ENCODE data around the gene ACTR8.
A peak's percentile ranks its signal among the peaks of the same experiment; 100 is the strongest.

ACTR8 gene

GRCh38 chr3:53849916-53850315 is 32.0 kb downstream of the ACTR8 start:
- Mint-ChIP-seq H3K9me3 (no peaks in the 10 kb centered on the region), H3K27me3 (peaks cover 18 to 40% of the 10 kb centered on the region in 2 donors), H3K4me1 (peaks cover 17 to 24% of the 10 kb centered on the region in 2 donors), H3K27ac (no peak overlapping the region), H3K4me3 (no peak overlapping the region), H3K36me3 (peaks cover 37 to 45% of the 10 kb centered on the region in 2 donors)
- DNase-seq, result no peak
- ATAC-seq (replicated peaks), result no peak

DNA sequence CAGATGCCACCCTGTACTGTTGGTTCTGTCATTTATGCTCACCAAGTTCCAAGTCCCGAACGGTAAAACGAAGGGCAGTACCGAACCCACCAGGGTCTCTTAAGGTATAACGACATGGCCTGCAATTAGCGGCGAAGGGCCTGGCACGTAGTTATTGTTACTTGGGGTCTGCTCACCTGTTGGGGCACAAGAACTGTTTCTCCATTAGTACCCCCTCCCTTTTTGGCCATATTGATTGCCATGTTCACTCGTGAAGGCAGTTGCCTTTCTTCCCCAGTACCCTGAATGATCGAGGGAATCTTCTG is 35.1 kb downstream of the ACTR8 start:
- Mint-ChIP-seq H3K27ac (peak overlapping the region; percentile 56), H3K36me3 (peaks cover 40 to 45% of the 10 kb centered on the region in 2 donors), H3K27me3 (peaks cover 18 to 49% of the 10 kb centered on the region in 2 donors), H3K4me1 (peaks cover 42 to 52% of the 10 kb centered on the region in 2 donors), H3K9me3 (no peaks in the 10 kb centered on the region), H3K4me3 (peak overlapping the region; percentile 83 to 88)
- ATAC-seq (replicated peaks) (no peak), DNase-seq (no peak)

GRCh38 chr3:53846134-53846850 is 35.7 kb downstream of the ACTR8 start, which contains the start of the genes CHDH and IL17RB:
Gene CHDH (minus strand): TSS chr3:53846419. CDS start chr3:53824008, 22,411 bp downstream.
Gene IL17RB (plus strand): TSS chr3:53846568. CDS start chr3:53846589, 21 bp downstream.
- ATAC-seq (replicated peaks) (peak; percentile 40 to 47), DNase-seq (peak; percentile 60)
- no peaks in the 10 kb centered on the region for H3K9me3 Mint-ChIP-seq
- H3K27me3 Mint-ChIP-seq, result peaks cover 16 to 49% of the 10 kb centered on the region in 2 donors
- peaks cover 39 to 44% of the 10 kb centered on the region in 2 donors for H3K36me3 Mint-ChIP-seq
- H3K27ac Mint-ChIP-seq, result peak within 1 kb of the TSS; percentile 74
- H3K4me3 Mint-ChIP-seq, result peak within 1 kb of the TSS; percentile 83 to 88
- H3K4me1 Mint-ChIP-seq, result peaks cover 42 to 52% of the 10 kb centered on the region in 2 donors

- ATAC-seq (replicated peaks) (no peak), DNase-seq (no peak)
- Mint-ChIP-seq H3K36me3 (peaks cover 35 to 41% of the 10 kb centered on the region in 2 donors), H3K4me3 (peak overlapping the region; percentile 61 to 88), H3K27ac (no peak overlapping the region), H3K27me3 (peaks cover 12 to 49% of the 10 kb centered on the region in 2 donors), H3K9me3 (no peaks in the 10 kb centered on the region), H3K4me1 (peaks cover 40 to 52% of the 10 kb centered on the region in 2 donors)
These were observed 36.1 kb downstream of the ACTR8 start for GRCh38 chr3:53845881-53846133.

DNA sequence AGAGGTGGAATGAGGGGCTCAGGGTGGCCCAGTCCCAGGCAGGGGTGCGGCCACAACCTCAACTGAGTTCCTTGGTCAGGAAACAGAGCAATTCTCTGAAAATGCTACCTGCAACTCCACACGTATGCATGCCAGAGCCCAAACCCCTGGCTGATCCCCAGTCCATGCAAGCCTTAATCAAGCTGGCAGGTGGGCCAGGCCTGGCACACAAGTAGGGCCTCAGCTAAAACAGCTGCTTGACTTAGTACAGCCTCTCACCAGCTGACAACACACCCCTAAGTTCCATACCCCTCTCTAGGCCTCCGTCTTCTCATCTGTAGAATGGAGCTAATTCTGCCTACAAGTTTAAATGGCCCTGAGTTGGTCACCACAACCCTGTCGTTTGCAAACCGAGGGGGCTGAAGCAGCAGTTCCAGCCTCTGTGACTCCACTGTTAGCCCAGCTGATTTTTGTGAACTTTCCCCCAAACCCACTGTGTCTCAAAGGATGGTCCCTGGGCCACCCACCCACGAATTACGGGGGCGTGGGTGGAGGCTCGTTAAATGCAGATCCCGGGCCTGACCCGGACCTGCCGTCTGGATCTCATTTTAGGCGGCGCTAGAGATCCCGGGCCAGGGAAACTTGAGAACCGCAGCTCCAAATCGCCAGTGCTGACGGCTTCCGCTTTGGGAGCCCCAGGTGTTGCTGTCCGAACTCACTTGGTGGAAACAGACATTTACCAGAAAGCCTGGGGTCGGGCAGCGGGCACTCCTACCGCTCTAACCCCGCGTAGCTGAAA is 36.7 kb downstream of the ACTR8 start:
- H3K4me1 Mint-ChIP-seq, result peaks cover 40 to 52% of the 10 kb centered on the region in 2 donors
- no peak for ATAC-seq (replicated peaks)
- DNase-seq, result peak; percentile 17
- H3K4me3 Mint-ChIP-seq, result peak overlapping the region; percentile 61 to 88
- H3K36me3 Mint-ChIP-seq, result peaks cover 39 to 44% of the 10 kb centered on the region in 2 donors
- H3K27me3 Mint-ChIP-seq, result peaks cover 12 to 49% of the 10 kb centered on the region in 2 donors
- no peaks in the 10 kb centered on the region for H3K9me3 Mint-ChIP-seq
- peak overlapping the region; percentile 74 for H3K27ac Mint-ChIP-seq

DNA sequence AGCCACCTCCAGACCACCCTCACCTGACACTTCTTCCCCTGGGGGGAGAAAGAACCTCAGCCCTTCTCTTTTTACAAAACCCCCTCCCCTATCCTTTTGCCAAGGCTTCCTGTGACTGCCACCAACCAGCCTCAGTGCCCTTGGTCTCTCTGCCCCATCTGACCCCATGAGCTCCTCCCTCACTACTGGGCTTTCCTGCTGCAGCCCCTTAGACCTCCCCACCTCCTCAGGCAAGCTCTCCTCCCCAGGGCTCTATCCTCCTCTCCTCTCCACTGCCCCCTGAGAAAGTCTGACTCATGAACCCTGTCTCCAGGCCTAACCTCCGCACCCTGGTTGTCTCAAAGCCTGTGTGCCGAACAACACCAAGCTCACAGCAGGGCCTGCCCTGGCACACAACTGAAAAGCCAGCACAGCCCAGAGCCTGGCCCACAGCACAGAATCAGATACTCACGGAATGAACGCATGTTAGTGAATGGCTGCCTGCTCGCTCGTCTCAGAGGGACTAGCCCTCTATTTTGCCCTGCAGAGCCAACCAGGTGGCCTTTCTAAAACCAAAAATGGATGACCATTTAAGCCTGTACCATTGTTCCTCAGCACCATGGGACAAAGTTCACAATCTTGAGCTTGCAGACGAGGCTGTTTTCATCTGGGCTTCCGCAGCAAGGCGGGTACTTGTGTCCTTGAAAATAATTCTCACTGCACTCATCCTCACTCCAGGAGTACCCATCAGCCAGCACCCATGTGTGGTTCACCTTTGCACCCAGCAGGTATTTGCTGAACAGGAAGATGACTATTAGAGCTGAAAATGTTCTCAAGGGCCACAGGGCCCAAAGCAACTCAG is 37.5 kb downstream of the ACTR8 start:
- H3K27me3 Mint-ChIP-seq, result peaks cover 16 to 49% of the 10 kb centered on the region in 2 donors
- ATAC-seq (replicated peaks), result peak; percentile 21 to 23
- H3K4me3 Mint-ChIP-seq, result peak overlapping the region; percentile 61 to 88
- H3K9me3 Mint-ChIP-seq, result no peaks in the 10 kb centered on the region
- H3K36me3 Mint-ChIP-seq, result peaks cover 36 to 42% of the 10 kb centered on the region in 2 donors
- peaks cover 40 to 57% of the 10 kb centered on the region in 2 donors for H3K4me1 Mint-ChIP-seq
- no peak for DNase-seq
- peak overlapping the region; percentile 74 for H3K27ac Mint-ChIP-seq

GRCh38 chr3:53843195-53844177 is 38.5 kb downstream of the ACTR8 start:
- ATAC-seq (replicated peaks), result peak; percentile 66 to 69
- Mint-ChIP-seq H3K27ac (peak overlapping the region; percentile 74), H3K27me3 (peaks cover 10 to 52% of the 10 kb centered on the region in 2 donors), H3K36me3 (peaks cover 38 to 45% of the 10 kb centered on the region in 2 donors), H3K4me1 (peaks cover 36 to 60% of the 10 kb centered on the region in 2 donors), H3K4me3 (peak overlapping the region; percentile 61 to 88), H3K9me3 (no peaks in the 10 kb centered on the region)
- DNase-seq, result peak; percentile 65

- Mint-ChIP-seq H3K36me3 (peaks cover 39 to 48% of the 10 kb centered on the region in 2 donors), H3K9me3 (no peaks in the 10 kb centered on the region), H3K27ac (peak overlapping the region; percentile 74), H3K4me1 (peaks cover 33 to 55% of the 10 kb centered on the region in 2 donors), H3K27me3 (peaks cover 13 to 53% of the 10 kb centered on the region in 2 donors), H3K4me3 (peak overlapping the region; percentile 13 to 88)
- DNase-seq (no peak), ATAC-seq (replicated peaks) (peak in 1 of 2 donors; percentile 1)
These were observed 39.3 kb downstream of the ACTR8 start for GRCh38 chr3:53842436-53843194.

GRCh38 chr3:53841296-53841695 is 40.7 kb downstream of the ACTR8 start:
- Mint-ChIP-seq H3K27ac (peak overlapping the region; percentile 14), H3K27me3 (peaks cover 13 to 41% of the 10 kb centered on the region in 2 donors), H3K9me3 (no peaks in the 10 kb centered on the region), H3K36me3 (peaks cover 39 to 51% of the 10 kb centered on the region in 2 donors), H3K4me3 (no peak overlapping the region), H3K4me1 (peaks cover 32 to 49% of the 10 kb centered on the region in 2 donors)
- ATAC-seq (replicated peaks), result no peak
- no peak for DNase-seq

GRCh38 chr3:53837331-53837730 is 44.6 kb downstream of the ACTR8 start:
- no peaks in the 10 kb centered on the region for H3K9me3 Mint-ChIP-seq
- H3K36me3 Mint-ChIP-seq, result peaks cover 42 to 55% of the 10 kb centered on the region in 2 donors
- peaks cover 8 to 24% of the 10 kb centered on the region in 2 donors for H3K27me3 Mint-ChIP-seq
- no peak overlapping the region for H3K4me3 Mint-ChIP-seq
- no peak overlapping the region for H3K27ac Mint-ChIP-seq
- ATAC-seq (replicated peaks) (no peak), DNase-seq (no peak)
- H3K4me1 Mint-ChIP-seq, result peaks cover 7 to 21% of the 10 kb centered on the region in 2 donors

DNA sequence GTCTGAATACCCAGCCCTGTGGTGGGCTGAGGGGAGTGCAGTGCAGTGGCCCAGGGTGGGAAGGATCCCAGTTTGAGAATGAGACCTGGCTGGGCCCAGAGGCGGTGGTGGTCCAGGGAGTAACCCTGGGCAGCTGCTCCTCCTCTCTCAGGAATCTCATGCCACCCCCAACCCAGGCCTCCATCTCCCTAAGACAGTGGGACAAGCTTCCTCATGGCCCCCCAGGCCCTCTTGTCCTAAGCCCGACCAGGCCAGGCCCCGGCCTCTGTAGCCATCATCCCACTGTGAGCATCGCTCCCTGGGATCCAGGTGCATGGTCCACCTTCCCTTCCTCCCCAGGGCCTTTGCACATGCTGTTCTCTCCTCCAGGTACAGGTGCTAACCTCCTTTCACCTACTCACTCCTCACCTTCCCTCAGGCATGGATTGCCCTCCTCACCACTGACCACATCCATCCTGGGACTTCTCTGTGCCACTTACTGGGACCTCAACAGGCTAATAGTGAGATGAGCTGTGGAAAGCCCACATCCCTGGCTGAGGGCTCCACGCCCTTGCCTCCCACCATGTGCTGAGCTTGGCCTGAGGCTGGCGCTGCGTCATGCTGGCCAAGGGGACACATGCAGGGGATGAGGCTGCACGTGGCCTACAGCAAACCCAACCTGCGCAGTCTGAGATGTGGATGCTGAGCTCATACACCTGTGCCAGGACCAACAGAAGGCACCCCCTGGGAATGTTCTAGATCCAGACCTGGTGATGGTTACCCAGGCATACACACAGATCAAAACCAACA is 45.7 kb downstream of the ACTR8 start:
- peaks cover 43 to 52% of the 10 kb centered on the region in 2 donors for H3K36me3 Mint-ChIP-seq
- ATAC-seq (replicated peaks) (no peak), DNase-seq (no peak)
- H3K4me1 Mint-ChIP-seq, result peaks cover 4 to 19% of the 10 kb centered on the region in 2 donors
- H3K27ac Mint-ChIP-seq, result no peak overlapping the region
- H3K27me3 Mint-ChIP-seq, result peaks cover 8 to 24% of the 10 kb centered on the region in 2 donors
- no peak overlapping the region for H3K4me3 Mint-ChIP-seq
- H3K9me3 Mint-ChIP-seq, result no peaks in the 10 kb centered on the region

DNA sequence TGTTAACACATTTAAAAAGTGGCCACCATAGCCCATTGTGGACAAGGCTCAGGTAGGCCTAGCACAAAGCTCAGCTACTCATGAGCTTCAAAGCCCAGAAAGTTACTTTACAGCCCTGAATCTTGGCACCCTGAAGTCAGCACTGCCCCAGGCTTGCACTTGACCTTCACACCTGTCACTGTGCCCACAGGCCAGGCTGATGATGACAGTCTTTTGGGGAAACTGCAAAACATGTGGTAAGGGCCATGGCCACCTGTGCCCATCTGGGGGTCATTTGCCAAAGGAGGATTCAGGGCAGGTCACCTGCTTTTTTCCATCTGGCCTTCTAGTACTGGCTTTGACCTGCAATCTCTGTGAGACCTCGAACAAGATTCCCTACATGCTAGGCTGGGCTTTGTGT is 46.7 kb downstream of the ACTR8 start:
- peaks cover 8 to 24% of the 10 kb centered on the region in 2 donors for H3K27me3 Mint-ChIP-seq
- H3K27ac Mint-ChIP-seq, result no peak overlapping the region
- peaks cover 38 to 49% of the 10 kb centered on the region in 2 donors for H3K36me3 Mint-ChIP-seq
- no peaks in the 10 kb centered on the region for H3K9me3 Mint-ChIP-seq
- no peak overlapping the region for H3K4me3 Mint-ChIP-seq
- H3K4me1 Mint-ChIP-seq, result peaks cover 3 to 19% of the 10 kb centered on the region in 2 donors
- ATAC-seq (replicated peaks) (no peak), DNase-seq (no peak)

Measured in stimulated activated naive B cell treated with anti-CD40 and anti-IgM and Interleukin-4, amounts not matched to agents 10 μg/mL and 1 μg/mL and 100 μg/mL, for 72 hours (primary cell).